NCI-H82 treated with DMSO at 0.1 percent for 48 hours (cell line): ENCODE data around the gene LZTS3.
"Not testable (repeated sequence)": the region's sequence is repeated elsewhere in the genome, so short reads cannot be mapped to it uniquely, and the experiment has no call there.

Source experiments
- DNase-seq: peaks from one replicate; lab custom pipeline; 2025; ENCODE audit not compliant: unreplicated experiment; lab: John Stamatoyannopoulos, UW

LZTS3 gene

GRCh38 chr20:3172933-3173609, at the start of gene LZTS3:
LZTS3 (minus strand) TSS chr20:3173549; CDS start chr20:3167163, 6,386 bp downstream.
- DNase-seq: peak; percentile 26

DNA sequence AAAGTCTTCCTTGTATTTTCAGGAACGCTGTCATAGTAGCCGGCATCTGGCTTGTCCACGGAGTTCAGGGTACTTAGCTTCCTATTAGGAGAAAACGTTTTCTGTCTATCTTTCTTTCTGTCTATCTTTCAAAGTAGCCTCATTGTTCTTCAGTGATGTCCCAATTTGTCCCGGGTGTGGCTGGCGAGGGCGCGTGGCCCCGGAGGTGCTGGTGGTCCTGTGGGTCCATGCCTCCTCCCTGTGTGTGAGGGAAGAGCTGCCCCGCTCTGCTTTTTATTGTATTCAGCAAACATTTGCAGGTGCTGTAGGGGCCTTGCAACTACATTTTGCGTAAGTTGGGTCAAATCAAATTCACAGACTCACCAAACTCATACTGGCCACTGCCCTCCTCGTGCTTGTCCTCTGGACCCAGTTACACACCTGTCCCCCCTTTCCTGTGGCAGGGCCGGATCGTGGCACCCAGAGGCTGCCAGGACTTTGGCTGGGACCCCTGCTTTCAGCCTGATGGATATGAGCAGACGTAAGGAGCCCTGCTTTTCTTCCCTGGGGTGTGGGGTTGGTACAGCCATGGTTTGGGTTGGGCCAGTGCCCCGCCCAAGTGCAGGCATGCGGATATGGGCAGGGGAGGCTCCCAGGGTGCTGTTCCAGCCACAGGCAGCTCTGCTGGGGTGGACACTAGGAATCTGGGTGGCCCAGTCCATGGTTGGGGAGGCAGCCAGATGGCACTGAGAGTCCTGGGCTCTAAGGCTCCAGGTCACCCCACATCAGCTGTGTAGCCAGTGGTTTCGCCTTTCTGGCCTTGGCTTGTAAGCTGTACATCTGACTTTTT, 48.3 kb upstream of the LZTS3 start:
- DNase-seq: no peak

- no peak for DNase-seq
Observed at GRCh38 chr20:3218307-3218988, 45.1 kb upstream of the LZTS3 start.

DNA sequence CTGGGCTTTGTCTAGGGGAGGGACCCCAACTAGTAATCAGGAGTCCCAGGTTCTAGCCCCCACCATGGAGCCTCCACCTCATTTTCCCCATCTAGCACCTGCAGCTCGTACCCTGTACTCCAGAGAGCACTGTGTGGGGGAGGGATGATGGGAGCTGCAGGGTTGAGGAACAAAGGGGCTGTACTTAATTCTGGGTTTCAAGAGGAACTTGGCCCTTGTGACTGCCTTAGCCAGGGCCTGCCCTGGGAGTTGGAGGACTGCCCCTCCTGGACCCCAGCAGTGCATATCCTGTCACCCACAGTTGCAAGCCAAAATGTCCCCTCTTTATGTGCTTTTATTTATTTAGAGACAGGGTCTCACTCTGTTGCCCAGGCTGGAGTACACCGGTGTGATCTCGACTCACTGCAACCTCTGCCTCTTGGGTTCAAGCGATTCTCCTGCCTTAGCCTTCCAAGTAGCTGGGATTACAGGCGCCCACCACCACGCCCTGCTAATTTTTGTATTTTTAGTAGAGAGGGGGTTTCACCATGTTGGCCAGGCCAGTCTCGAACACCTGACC, 42.1 kb upstream of the LZTS3 start:
- not testable (repeated sequence) for DNase-seq

- DNase-seq: no peak
Observed at GRCh38 chr20:3213226-3213625, 39.9 kb upstream of the LZTS3 start.

GRCh38 chr20:3210346-3210745, 37.0 kb upstream of the LZTS3 start:
- DNase-seq: no peak

GRCh38 chr20:3209946-3210317, 36.6 kb upstream of the LZTS3 start:
- DNase-seq: no peak

GRCh38 chr20:3209257-3209945, 36.1 kb upstream of the LZTS3 start, which contains the start of gene ITPA:
ITPA (plus strand) TSS chr20:3209498; CDS start chr20:3209552, 54 bp downstream.
- peak; percentile 2 for DNase-seq

GRCh38 chr20:3208786-3209256, 35.5 kb upstream of the LZTS3 start:
- no peak for DNase-seq

DNA sequence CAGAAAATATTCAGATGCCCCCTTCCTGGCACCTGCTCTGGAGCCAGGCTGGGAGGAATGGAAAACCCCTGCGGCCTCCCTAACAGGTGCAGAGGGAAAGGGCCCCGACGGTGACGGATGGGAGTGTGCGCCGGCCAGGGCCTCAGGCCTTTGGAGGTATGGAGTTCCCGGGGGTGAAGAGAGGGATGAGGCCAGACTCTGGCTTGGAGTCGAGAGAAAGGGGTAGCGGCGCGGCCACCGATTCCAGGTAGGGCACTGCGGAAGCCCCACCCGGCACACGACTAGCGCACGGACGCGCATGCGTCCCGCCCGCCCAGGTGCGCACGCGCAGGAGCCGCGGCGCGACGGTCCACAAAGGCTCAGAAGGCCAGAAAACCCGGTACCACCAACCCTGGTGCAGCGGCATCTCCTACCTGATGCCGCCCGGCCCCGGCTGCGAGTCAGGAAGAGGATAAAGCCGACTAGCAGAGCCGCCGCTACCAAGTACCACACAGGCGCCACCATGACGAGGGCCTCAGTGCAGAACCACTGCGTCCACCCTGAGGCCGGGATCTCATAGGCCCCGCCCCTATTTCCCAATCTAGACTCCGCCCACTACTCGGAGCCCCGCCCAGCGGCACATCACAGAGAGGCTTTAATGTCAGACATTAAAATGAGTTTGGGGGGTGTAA, 30.9 kb upstream of the LZTS3 start, which contains the start of gene DDRGK1:
DDRGK1 (minus strand) TSS at position 559 of the 671 bp plus-strand sequence; CDS start at position 504, 55 bp downstream.
- peak; percentile 58 for DNase-seq

- no peak for DNase-seq
Observed at GRCh38 chr20:3203315-3204123, 30.2 kb upstream of the LZTS3 start.

GRCh38 chr20:3202965-3203314, 29.6 kb upstream of the LZTS3 start:
- no peak for DNase-seq

DNA sequence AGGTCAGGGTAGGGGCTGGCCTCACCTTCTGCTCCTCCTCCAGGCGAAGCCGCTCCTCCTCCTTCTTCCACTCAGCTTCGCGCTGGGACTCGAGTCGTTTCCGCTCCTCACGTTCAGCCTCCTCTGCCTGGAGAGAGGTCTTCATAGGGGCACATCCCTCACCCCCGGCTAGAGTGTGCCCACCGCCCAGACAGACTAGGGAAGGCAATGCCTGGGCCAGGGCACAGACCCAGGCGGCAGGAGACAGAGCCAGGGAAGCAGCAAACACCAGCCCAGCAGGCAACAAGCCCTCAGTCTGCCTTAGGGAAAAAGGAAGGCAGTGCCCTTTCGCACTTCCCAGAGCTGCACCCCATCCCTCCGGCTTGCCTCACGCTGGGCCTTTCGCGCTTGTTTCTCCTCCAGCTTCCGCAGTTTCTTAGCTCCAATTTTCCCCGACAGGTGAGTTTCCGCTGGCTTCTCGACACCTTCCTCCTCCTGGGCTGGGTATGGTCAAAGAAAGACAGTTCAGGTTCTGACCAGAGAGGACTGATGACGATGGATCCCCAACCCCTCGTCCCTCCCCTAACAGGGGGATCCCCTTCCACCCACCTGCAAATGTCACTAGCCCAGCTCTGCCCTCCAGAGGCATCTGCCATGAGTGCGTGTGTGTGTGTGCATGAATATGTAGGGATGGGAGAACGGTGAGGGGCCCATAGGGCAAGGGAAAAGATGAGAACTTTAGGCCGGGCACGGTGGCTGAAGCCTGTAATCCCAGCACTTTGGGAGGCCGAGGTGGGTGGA, 26.8 kb upstream of the LZTS3 start:
- DNase-seq: no peak

GRCh38 chr20:3199206-3199605, 25.9 kb upstream of the LZTS3 start:
- DNase-seq: no peak

- no peak for DNase-seq
Observed at GRCh38 chr20:3195590-3196237, 22.4 kb upstream of the LZTS3 start.

DNA sequence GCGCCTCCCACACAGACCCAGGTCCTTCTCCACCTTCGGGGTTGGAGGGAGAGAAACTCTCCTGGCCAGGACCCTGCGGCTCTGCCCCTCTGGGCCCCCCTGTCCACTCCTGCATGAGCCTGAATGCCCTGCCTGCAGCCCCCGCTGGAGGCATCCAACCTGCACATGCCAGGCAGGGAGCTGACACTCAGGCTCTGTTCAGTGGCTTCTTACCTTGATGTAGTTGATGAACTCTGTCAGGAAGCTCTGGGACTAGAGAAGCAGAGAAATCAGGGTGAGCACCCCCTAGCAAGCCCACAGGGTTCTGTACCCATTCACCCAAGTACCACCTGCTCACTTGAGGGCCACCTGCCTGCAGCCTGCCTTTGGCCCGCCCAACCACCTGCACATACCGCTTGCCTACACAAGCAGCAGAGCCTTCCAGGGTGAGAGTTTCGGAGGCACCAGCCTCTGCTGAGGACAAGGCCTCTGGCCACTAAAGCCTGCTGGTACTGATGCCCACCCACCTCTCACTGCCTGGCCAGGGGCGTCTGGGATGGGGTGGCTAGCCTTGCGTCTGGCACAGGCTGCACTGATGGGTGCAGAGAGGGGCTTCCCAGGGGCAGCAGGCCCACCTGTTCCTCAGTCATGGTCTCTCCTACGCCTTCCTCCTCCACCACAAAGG, 21.4 kb upstream of the LZTS3 start:
- no peak for DNase-seq

DNA sequence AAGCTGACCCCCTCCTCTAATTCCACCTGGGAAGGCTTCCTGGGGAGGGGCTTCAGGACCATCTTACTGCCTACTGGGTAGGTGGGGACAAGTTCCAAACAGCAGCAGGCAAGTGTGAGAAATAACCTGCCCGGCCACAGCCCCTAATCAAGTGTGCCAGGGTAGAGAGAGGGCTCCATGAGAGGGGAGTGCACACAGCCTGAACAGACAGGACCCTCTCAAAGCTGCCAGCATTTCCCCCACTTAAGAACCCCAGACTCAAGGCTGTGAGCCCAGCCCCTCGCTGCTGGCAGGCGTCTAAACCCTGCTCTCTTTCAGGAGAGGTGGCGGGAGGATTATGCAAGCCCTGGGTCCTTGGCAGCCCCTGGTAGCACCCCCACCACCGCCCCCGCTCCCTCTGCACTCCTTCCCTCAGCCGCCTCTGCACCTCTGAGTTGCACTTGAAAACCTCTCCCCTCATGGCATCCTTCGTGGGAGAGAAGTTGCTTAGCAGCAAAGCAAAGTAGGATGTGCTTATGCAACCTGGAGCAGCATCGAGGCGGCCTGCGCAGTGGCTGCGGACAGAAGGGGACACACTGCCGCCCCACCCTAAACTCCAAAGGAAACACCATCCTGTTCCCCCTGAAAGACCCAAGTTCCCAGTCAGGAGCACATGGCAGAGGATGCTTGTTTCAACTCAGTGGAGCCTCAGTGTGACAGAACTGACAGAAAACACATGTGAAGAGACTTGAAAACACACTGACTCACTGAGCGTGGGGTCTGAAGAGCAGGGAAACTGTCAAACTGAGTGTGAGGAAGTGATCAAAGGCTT, 20.7 kb upstream of the LZTS3 start:
- no peak for DNase-seq
